HG02759 (cell line): Measurements from ENCODE around the gene LRFN3.

Experiments
- ATAC-seq: cut with Tn5 transposase; IDR thresholded peaks from one replicate; pipeline ENCODE4 v1.9.1; 2021; ENCODE audit warnings: mild to moderate bottlenecking, moderate library complexity; ENCODE audit not compliant: unreplicated experiment

LRFN3 gene

GRCh38 chr19:35993923-35994598 lies 57.9 kb downstream of the LRFN3 start:
- no peak for ATAC-seq
